D721Med (cell line): ENCODE results near the gene FAM210A.

Experiments
- DNase-seq: peaks from one replicate; pipeline ENCODE4 v3.0.0; 2011; ENCODE audit warnings: low spot score; ENCODE audit not compliant: insufficient read length
- FAIRE-seq: peaks from 2 replicates; lab custom pipeline; 2011; peaks lifted over from hg19 to GRCh38; lab: Jason Lieb, UNC
- CTCF ChIP-seq: IDR thresholded peaks from 2 replicates; pipeline ENCODE4 v1.5.1; 2012; ENCODE audit warnings: mild to moderate bottlenecking, control low read depth; ENCODE audit not compliant: insufficient read depth; ENCODE audit errors: missing control alignments

The FAM210A gene

GRCh38 chr18:13645093-13645492 lies 81.3 kb downstream of the FAM210A start:
- no peak for TF ChIP-seq CTCF
- no peak for FAIRE-seq
- no peak for DNase-seq

- FAIRE-seq, result peak; percentile 53
- TF ChIP-seq CTCF, result no peak
- DNase-seq, result peak; percentile 67
Measured at GRCh38 chr18:13643261-13643751, 83.1 kb downstream of the FAM210A start.

- no peak for TF ChIP-seq CTCF
- FAIRE-seq, result no peak
- no peak for DNase-seq
Measured at GRCh38 chr18:13642440-13642827, 83.9 kb downstream of the FAM210A start.

- DNase-seq, result no peak
- no peak for FAIRE-seq
- no peak for TF ChIP-seq CTCF
Measured at GRCh38 chr18:13641551-13642439, 84.6 kb downstream of the FAM210A start.

GRCh38 chr18:13640266-13640860 lies 86.0 kb downstream of the FAM210A start:
- TF ChIP-seq CTCF, result no peak
- no peak for DNase-seq

GRCh38 chr18:13638719-13639595 lies 87.4 kb downstream of the FAM210A start:
- DNase-seq (no peak), FAIRE-seq (no peak)
- TF ChIP-seq CTCF, result no peak

More at GRCh38 chr18:13640266-13640860, 86.0 kb downstream of the FAM210A start:
- no peak for FAIRE-seq
